IPS-11a (cell line): ENCODE results near the gene MYH7.

Experiments used
- H3K4me3 ChIP-seq: one replicate; pipeline ENCODE4 v1.5.1; 2013; ENCODE audit warnings: low read depth, low read length, control low read depth

Gene MYH7

DNA sequence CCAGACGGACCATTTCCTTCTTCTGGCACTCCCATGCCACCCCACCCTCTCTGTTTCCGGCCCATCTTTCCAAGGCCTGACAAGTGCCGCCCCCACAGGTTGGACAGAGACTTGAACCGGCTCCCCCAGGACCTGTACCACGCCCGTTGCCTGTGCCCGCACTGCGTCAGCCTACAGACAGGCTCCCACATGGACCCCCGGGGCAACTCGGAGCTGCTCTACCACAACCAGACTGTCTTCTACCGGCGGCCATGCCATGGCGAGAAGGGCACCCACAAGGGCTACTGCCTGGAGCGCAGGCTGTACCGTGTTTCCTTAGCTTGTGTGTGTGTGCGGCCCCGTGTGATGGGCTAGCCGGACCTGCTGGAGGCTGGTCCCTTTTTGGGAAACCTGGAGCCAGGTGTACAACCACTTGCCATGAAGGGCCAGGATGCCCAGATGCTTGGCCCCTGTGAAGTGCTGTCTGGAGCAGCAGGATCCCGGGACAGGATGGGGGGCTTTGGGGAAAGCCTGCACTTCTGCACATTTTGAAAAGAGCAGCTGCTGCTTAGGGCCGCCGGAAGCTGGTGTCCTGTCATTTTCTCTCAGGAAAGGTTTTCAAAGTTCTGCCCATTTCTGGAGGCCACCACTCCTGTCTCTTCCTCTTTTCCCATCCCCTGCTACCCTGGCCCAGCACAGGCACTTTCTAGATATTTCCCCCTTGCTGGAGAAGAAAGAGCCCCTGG, 59.8 kb downstream of the MYH7 start:
- no peak overlapping the region for H3K4me3 ChIP-seq

GRCh38 chr14:23373041-23373440, 62.4 kb downstream of the MYH7 start:
- H3K4me3 ChIP-seq, result no peak overlapping the region

- H3K4me3 ChIP-seq, result no peak within 1 kb of the TSS
These were observed 63.0 kb downstream of the MYH7 start, which contains the start of gene IL25 for GRCh38 chr14:23372509-23372908. Gene IL25, plus strand, starts transcription at chr14:23372809.

- H3K4me3 ChIP-seq, result no peak overlapping the region
These were observed 63.6 kb downstream of the MYH7 start for GRCh38 chr14:23371865-23372264.

GRCh38 chr14:23370221-23370620, 65.2 kb downstream of the MYH7 start:
- H3K4me3 ChIP-seq, result no peak overlapping the region

DNA sequence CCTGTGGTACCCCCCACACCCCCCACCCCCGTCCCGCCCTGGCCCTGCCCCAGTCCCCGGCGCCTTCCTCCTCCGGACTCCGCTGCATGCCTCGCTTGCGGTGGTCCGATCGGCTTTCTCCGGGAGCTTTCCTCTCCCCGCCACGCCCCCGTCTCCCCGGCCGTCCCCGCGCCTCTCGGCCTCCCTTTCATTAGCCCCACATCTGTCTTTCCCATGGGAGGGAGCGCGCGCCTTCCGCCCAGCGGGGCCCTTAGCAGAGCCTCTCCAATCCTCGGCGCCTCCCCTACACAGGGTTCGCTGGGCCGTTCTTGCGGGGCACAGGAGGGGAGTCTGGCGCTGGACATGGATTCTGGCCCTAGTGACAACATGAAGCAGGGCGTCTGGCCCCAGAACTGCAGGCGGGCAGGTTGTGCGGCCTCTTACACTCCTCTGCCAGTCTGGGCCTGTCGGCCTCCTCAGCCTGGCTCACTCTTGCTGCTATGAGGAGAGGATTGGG, 69.0 kb downstream of the MYH7 start:
- peak overlapping the region; percentile 37 for H3K4me3 ChIP-seq

- H3K4me3 ChIP-seq, result peak overlapping the region; percentile 65
These were observed 69.6 kb downstream of the MYH7 start for GRCh38 chr14:23365732-23366425.

DNA sequence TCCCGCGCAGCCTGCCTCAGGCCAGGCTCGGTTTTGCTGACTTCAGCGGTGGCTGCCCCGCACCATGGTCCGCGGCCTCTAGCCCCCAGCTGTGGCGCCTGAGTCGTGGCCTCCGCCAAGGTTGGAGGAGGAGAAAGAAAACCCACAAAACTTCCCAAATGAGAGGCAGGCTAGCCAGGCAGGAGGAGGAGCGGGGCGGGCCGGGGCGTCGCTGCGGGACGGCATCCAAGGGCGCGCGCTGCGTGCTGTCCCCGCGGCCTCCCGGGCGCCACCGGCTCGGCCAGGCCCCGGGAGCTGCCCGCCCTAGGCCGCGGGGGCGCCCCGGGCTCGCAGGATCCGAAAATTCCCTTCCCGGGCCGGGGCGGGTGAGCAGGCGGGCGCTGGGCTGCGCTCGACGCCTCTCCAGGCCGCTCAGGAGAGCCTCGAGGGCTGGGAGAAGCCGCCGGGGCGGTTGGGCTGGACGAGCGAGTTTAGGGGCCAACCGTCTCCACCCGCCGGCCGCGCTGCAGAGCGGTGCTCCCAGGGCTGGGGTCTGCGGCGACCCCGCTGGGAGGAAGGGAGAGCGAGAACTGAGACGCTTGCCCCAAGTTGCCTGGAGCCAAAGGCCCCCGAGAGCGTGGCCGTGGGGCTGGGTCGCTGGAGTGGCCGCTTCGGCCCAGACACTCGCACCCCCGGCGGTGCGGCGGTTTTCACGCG, 70.3 kb downstream of the MYH7 start, which contains the start of gene EFS:
TSS of gene EFS (minus strand) at position 137 of the 696 bp plus-strand sequence. CDS start 147 bp downstream, outside the sequence.
- peak within 1 kb of the TSS; percentile 65 for H3K4me3 ChIP-seq

GRCh38 chr14:23364164-23365035, 71.1 kb downstream of the MYH7 start:
- H3K4me3 ChIP-seq, result peak overlapping the region; percentile 65
